Measurements from ENCODE around the gene BRI3. TPM values are rescaled to one million over a fixed set of nuclear protein-coding genes. Genes with fewer than 3 reads are reported as not detected.
A peak's percentile ranks its signal among the peaks of the same experiment; 100 is the strongest.

The BRI3 gene
- total RNA-seq, 1 experiment from 2014 or later = 102 TPM

DNA sequence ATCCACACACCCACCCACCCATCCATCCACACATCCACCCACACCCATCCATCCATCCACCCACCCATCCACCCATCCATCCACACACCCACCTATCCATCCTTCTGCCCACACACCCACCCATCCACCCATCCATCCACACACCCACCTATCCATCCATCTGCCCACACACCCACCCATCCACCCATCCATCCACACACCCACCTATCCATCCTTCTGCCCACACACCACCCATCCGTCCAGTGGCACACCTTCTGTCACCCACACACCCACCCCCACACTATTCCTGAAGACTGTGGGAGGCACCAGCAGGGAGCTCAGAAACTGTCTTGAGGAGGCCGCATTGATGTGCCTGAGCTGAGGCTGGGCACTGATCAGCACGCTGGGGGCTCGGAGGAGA, 38.6 kb upstream of the BRI3 start (continued):
- TF ChIP-seq, protein P1, sequence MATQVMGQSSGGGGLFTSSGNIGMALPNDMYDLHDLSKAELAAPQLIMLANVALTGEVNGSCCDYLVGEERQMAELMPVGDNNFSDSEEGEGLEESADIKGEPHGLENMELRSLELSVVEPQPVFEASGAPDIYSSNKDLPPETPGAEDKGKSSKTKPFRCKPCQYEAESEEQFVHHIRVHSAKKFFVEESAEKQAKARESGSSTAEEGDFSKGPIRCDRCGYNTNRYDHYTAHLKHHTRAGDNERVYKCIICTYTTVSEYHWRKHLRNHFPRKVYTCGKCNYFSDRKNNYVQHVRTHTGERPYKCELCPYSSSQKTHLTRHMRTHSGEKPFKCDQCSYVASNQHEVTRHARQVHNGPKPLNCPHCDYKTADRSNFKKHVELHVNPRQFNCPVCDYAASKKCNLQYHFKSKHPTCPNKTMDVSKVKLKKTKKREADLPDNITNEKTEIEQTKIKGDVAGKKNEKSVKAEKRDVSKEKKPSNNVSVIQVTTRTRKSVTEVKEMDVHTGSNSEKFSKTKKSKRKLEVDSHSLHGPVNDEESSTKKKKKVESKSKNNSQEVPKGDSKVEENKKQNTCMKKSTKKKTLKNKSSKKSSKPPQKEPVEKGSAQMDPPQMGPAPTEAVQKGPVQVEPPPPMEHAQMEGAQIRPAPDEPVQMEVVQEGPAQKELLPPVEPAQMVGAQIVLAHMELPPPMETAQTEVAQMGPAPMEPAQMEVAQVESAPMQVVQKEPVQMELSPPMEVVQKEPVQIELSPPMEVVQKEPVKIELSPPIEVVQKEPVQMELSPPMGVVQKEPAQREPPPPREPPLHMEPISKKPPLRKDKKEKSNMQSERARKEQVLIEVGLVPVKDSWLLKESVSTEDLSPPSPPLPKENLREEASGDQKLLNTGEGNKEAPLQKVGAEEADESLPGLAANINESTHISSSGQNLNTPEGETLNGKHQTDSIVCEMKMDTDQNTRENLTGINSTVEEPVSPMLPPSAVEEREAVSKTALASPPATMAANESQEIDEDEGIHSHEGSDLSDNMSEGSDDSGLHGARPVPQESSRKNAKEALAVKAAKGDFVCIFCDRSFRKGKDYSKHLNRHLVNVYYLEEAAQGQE (IDR thresholded peaks at IDR 0.05; ENCODE audit: low read depth) = no peak
- TF ChIP-seq FOSL1 (IDR thresholded peaks at IDR 0.05; ENCODE audit: low read depth) = no peak

DNA sequence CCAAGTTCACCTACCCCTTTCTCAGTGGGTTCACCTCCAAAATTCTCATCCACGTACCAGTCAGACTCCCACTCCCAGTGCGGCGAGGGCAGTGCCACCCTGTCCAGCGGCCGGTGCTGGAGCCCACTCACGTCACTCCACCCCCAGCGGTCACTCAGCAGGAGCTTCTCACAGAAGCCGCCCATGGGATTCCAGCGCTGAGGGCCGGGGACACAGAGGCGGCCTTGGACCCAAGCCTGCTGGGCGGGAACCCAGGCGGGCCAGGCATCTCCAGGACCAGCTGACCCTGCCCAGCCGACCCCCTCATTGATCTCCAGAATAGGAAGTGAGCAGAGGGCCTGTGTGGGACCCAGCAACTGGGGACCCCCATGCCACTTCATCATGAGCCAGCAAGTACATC, 36.6 kb upstream of the BRI3 start:
- Histone ChIP-seq H3K9ac (ENCODE audit: low read length) (peak overlapping the region; percentile 56), H3K36me3 (ENCODE audit: control insufficient read depth in 1 of 2, insufficient read depth in 2 of 2, low read length in 2 of 2) (no peaks in the 10 kb centered on the region), H3K27ac (ENCODE audit: low read depth, low read length) (peak overlapping the region; percentile 45), H3K9me3 (ENCODE audit: control insufficient read depth in 1 of 2, insufficient read depth in 1 of 2, low read depth in 1 of 2, low read length in 2 of 2) (no peaks in the 10 kb centered on the region), H3K27me3 (ENCODE audit: insufficient read depth, low read length) (no peaks in the 10 kb centered on the region), H3K4me1 (ENCODE audit: control insufficient read depth in 1 of 2, insufficient read depth in 2 of 2, low read length in 2 of 2) (peaks cover 7 to 14% of the 10 kb centered on the region in 2 experiments), H3K4me3 (replicated peaks in 1 of 2; ENCODE audit: low read depth in 1 of 2, low read length in 2 of 2) (no peak overlapping the region), H2AFZ (ENCODE audit: low read depth, low read length, poor library complexity, severe bottlenecking) (no peak overlapping the region), H3K79me2 (ENCODE audit: insufficient read depth, low read length) (no peaks in the 10 kb centered on the region), H3K9me2 (ENCODE audit: insufficient read depth) (no peaks in the 10 kb centered on the region), H4K20me1 (ENCODE audit: insufficient read depth) (no peaks in the 10 kb centered on the region), H3K4me2 (ENCODE audit: low read length) (peak overlapping the region; percentile 76)
- CTCF ChIA-PET = no interaction called here
- RAD21 ChIA-PET (ENCODE audit: low non-redundant PET in 1 of 2, low total read pairs in 2 of 2, uncharacterized antibody in 2 of 2, unreplicated experiment in 2 of 2) = no interaction called here
- intact Hi-C loops (cut with micrococcal nuclease) = no loop called here
- no peak for ATAC-seq
- no TSS peak for BruUV-seq (replicated peaks)
- POLR2A ChIA-PET = interaction anchor here (1.3 kb wide), 1 partner anchor 8 kb away, joined by 3 read pairs; no protein-coding TSS in a partner anchor
- no peak for DNase-seq (ENCODE audit: low read depth, low spot score)
- TF ChIP-seq CEBPB (IDR thresholded peaks at IDR 0.05; ENCODE audit: low read depth) (no peak), EZH2phosphoT487 (IDR thresholded peaks at IDR 0.05; ENCODE audit: borderline replicate concordance) (no peak), ZNF274 (IDR thresholded peaks at IDR 0.05; ENCODE audit: low read depth, low read length) (no peak), CBX3 (IDR thresholded peaks at IDR 0.05; ENCODE audit: low read depth) (no peak), ELF1 (IDR thresholded peaks at IDR 0.05; ENCODE audit: borderline replicate concordance, low read depth) (no peak), EZH2 (IDR thresholded peaks at IDR 0.05) (no peak), SIN3A (IDR thresholded peaks at IDR 0.05; ENCODE audit: low read depth) (no peak), YY1 (IDR thresholded peaks at IDR 0.05; ENCODE audit: extremely low read depth, insufficient replicate concordance, low read depth, low read length) (no peak), ZFX (IDR thresholded peaks at IDR 0.05) (no peak), EGR1 (IDR thresholded peaks at IDR 0.05; ENCODE audit: low read depth) (no peak), RAD21 (IDR thresholded peaks at IDR 0.05; ENCODE audit: low read depth) (no peak), JUND (IDR thresholded peaks at IDR 0.05) (no peak), SRF (IDR thresholded peaks at IDR 0.05; ENCODE audit: low read depth) (no peak)
- TF ChIP-seq, protein P2, sequence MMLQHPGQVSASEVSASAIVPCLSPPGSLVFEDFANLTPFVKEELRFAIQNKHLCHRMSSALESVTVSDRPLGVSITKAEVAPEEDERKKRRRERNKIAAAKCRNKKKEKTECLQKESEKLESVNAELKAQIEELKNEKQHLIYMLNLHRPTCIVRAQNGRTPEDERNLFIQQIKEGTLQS (IDR thresholded peaks at IDR 0.05) = no peak
- TF ChIP-seq, protein P3, sequence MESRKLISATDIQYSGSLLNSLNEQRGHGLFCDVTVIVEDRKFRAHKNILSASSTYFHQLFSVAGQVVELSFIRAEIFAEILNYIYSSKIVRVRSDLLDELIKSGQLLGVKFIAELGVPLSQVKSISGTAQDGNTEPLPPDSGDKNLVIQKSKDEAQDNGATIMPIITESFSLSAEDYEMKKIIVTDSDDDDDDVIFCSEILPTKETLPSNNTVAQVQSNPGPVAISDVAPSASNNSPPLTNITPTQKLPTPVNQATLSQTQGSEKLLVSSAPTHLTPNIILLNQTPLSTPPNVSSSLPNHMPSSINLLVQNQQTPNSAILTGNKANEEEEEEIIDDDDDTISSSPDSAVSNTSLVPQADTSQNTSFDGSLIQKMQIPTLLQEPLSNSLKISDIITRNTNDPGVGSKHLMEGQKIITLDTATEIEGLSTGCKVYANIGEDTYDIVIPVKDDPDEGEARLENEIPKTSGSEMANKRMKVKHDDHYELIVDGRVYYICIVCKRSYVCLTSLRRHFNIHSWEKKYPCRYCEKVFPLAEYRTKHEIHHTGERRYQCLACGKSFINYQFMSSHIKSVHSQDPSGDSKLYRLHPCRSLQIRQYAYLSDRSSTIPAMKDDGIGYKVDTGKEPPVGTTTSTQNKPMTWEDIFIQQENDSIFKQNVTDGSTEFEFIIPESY (IDR thresholded peaks at IDR 0.05; ENCODE audit: extremely low read depth, insufficient replicate concordance, low read length) = no peak
- TF ChIP-seq, protein P4, sequence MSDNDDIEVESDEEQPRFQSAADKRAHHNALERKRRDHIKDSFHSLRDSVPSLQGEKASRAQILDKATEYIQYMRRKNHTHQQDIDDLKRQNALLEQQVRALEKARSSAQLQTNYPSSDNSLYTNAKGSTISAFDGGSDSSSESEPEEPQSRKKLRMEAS (IDR thresholded peaks at IDR 0.05) = no peak
- TF ChIP-seq, protein P1 (IDR thresholded peaks at IDR 0.05; ENCODE audit: low read depth) = no peak

Data from HCT116 (cell line).